Erythroblast (primary cell): ENCODE measurements around the gene COQ6.

Experiments
- GATA1 ChIP-seq: IDR thresholded peaks from 2 replicates; pipeline ENCODE4 v1.6.1; 2011; ENCODE audit warnings: low read depth, mild to moderate bottlenecking, control low read depth, low read length, moderate library complexity
- POLR2A ChIP-seq: IDR thresholded peaks from 2 replicates; pipeline ENCODE4 v1.6.1; 2011; ENCODE audit warnings: mild to moderate bottlenecking, low read length

- TF ChIP-seq POLR2A (no peak), GATA1 (no peak)
Observed at GRCh38 chr14:73955674-73956073, 5.6 kb downstream of the COQ6 start.
